HG02870 (cell line): ENCODE data around the gene TRAPPC12.
A peak's percentile ranks its signal among the peaks of the same experiment; 100 is the strongest.
"Not testable (repeated sequence)": the region's sequence is repeated elsewhere in the genome, so short reads cannot be mapped to it uniquely, and the experiment has no call there.

Experiments
- ATAC-seq: cut with Tn5 transposase; IDR thresholded peaks from one replicate; pipeline ENCODE4 v1.9.1; 2021; ENCODE audit warnings: mild to moderate bottlenecking, moderate library complexity; ENCODE audit not compliant: unreplicated experiment

Gene TRAPPC12

DNA sequence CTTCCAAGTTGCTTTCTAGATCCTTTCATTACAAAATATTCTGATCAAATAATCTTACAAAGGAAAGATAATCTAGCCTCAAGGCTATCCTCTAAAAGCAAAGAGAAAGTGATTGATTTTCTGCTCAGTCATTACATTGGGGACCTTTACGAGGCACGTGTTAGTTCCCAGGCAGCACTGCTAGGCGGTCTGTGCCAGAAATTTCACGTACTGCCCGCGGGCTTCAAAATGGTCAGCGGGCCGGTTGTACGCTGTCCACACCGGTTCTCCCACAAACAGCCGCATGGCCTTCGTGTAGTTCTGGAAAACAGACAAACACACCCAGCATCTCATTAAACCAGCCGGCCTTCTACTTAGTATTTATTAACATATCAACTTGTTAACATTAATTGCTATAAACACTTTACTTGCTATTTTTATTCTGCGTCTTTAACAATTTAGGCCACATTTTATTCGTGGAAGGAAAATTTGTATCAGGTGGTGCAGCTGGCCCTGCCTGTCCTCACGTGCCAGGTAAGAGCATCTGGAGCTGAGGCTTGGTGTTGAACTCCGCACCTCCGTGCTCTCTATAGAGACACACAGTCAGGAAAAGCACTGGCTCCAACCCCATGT lies 119.4 kb downstream of the TRAPPC12 start:
- ATAC-seq = no peak

DNA sequence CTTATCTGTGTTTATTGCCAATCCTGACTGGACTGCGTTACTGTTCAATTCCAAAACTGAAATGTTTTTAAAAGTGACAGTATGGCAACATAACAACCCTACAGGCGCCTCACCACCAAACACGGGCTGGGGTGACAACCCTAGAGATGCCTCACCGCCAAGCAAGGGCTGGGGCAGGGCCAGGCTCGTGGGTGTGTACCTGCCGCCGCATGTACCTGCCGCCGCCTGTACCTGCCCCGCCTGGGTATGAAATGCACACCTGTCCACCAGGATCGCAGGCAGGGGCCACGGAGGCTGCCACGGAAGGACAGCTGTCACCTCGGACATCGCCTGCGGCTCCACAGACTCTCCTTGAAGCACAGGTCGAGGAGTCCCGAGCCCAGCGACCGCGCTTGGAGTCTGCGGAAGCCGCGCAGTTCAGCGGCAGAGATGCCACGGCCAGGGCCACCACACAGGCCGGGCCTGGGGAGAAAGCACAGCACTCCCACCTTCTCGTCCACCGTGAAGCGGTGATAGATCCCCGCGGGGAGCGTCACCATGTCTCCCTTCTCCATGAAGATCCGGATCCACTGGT lies 120.9 kb downstream of the TRAPPC12 start:
- ATAC-seq = no peak

DNA sequence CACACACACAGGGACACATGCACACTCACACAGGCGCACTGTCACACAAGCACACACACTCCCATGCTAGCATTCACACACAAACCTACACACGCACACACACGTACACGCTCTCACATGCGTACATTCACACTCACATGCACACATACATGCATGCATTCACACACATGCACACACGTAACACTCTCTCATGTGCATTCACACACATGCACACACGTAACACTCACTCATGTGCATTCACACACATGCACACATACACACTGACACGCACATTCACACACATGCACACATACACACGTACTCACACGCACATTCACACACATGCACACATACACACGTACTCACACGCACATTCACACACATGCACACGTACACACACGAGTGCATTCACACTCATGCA lies 123.6 kb downstream of the TRAPPC12 start:
- no peak for ATAC-seq

DNA sequence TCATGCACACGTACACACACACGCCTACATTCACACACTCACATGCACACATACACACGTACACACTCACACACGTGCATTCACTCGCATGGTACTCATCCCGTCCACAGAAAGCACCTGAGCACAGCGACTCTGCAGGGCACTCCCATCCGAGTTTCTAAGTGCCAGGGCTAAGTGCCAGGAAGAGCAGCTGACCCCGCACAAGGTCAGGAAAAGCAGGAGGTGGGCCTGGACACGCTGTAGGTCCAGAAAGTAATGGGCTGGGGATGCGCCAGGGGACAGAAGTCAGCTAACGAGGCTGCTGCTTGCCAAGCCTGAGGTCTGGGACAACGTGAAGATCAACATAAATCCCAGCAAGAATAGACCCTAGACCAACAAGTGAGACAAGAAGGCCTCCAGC lies 124.0 kb downstream of the TRAPPC12 start:
- no peak for ATAC-seq

DNA sequence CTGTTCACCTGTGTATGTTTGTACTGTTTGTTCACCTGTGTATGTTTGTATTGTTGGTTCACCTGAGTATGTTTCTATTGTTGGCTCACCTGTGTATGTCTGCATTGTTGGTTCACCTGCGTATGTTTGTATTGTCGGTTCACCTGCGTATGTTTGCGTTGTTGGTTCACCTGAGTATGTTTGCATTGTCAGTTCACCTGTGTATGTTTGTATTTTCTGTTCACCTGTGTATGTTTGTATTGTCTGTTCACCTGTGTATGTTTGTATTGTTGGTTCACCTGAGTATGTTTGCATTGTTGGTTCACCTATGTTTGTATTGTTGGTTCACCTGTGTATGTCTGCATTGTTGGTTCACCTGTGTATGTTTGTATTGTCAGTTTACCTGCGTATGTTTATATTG lies 125.2 kb downstream of the TRAPPC12 start:
- ATAC-seq = no peak

DNA sequence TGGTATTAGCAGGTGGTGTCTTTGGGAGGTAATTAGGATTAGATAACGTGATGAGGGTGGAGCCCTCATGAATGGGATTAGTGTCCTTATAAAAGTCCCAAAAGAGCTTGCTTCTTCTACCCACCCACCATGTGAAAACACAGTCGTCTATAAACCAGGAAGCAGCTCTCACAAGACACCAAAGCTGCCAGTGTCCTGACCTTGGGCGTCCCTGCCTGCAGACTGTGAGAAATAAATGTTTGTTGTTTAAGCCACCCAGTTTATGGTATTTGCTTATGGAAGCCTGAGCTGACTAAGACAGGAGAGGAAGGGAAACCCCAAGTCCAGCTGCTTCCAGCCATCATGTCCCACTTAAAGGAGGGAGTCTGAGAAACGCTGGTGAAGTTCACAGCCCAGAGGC lies 126.3 kb downstream of the TRAPPC12 start:
- no peak for ATAC-seq

DNA sequence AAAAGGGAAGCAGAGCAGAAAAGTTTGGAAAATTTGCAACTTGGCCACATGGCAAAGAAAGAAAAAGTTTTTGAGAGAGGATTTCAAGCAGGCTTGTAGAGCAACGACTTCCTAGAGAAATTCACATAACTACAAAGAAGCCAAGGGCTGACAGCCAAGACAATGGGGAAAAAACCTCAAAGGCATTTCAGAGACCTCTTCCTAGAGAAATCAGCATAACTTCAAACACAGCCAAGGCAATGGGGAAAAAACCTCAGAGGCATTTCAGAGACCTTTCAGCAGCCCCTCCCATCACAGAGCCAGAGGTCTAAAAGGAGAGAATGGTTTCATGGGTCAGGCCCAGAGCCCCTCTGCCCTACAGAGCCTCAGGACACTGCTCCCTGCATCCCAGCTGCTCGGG lies 132.6 kb downstream of the TRAPPC12 start:
- no peak for ATAC-seq

DNA sequence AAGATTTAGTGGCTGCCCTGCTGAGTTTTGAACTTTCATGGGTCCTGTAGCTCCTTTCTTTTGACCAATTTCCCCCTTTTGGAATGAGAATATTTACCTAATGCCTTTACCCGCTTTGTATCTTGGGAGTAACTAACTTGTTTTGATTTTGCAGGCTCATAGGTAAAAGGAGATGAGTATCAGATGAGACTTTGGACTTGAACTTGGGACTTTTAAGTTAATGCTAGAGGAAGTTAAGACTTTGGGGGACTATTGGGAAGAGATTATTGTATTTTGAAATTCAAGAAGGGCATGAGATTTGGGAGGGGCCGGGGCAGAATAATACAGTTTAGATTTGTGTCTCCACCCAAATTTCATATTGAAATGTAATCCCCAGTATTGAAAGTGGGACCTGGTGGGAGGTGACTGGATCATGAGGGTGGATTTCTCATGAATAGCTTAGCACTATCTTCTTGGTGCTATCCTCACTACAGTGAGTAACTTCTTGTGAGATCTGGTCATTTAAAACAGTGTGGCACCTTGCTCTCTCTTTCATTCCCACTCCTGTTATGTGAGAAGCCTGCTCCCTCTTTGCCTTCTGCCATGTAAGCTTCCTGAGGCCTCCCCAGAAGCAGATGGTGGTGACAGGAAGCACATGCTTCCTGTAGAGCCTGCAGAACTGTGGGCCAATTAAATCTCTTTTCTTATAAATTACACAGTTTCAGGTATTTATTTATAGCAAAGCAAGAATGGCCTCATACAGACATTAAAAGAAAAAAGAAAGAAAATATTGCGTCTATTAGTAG lies 133.7 kb downstream of the TRAPPC12 start:
- ATAC-seq = no peak

DNA sequence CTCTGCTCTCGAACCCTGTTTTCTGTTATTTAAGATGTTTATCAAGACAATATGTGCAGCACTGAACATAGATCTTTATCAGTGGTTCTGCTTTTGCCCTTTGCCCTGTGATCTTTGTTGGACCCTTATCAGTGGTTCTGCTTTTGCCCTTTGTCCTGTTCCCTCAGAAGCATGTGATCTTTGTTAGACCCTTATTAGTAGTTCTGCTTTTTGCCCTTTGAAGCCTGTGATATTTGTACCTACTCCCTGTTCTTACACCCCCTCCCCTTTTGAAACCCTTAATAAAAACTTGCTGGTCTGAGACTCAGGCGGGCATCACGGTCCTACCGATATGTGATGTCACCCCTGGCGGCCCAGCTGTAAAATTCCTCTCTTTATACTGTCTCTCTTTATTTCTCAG lies 135.9 kb downstream of the TRAPPC12 start:
- ATAC-seq = not testable (repeated sequence)

DNA sequence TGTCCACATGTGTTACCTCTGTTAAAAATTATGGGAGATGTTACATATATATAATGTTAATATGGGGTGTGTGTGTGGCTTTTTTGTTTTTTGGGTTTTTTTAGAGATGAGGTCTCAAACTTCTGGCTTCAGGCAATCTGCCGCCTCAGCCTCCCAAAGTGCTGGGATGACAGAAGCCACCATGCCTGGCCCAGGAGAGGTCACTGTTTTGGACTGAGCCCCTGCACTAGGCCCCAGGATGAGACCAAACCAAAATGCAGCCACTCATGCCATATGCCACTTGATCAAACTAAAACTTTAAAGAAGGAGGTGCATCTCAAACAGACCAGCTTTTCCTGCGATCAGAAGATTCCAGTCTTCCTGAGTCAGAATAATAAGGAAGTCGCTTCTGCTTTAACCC lies 137.3 kb downstream of the TRAPPC12 start:
- ATAC-seq = no peak

DNA sequence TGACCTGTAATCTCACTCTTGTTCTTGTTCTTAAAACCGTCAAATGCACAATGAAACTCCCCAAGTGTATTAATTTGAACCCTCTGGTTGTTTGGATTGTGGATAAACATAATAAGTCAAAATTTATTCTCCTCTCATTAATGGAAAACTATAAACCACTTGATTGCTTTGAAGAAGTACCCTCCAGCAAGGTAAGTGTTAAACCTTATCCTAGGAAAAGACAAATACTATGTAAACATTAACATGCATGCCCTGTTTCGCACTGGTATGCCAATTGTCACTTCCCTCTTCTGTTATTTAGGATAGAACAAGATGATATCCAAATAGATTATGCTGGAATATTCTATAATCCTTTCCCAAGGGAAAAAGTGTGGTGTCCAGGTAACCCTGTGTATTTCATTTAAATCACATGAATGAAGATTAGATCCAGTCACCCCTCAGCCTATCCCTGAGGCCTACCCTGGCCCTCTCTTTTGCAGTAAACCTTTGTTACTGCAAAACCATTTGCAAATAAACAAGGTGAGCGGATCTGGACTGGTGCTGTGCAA lies 138.5 kb downstream of the TRAPPC12 start:
- no peak for ATAC-seq

DNA sequence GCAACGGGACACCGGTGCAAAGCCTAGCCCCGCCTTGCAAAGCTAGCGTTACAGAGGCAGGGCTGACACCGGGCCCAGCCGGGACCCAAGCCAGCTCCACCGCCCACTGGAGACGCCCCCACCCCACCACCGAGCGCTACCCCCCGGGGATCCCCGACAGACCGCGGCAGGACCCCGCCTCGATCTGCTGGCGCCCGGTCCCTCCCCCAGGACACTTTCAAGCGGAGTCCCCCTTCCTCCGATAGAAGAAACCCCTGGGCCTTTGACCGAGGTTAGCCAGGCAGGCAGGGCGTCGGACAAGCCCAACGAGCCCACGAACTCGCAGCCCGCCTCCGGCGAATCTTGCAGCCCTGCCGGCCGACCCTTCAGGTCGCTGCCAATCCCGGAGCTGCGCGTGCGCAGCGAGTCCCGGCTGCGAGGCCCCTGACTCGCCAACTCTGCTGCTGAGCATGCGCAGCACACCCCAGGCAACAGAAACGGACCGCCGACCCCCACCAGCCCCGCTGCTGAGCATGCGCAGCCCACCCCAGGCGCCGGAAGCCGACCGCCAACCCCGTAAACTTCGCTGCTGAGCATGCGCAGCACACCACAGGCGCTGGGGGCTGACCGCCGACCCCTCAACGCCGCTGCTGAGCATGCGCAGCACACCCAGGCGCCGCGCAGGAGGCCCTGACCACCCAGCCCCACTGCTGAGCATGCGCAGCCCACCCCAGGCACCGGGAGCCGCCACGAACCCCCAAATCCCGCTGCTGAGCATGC lies 139.2 kb downstream of the TRAPPC12 start:
- peak; percentile 71 for ATAC-seq

DNA sequence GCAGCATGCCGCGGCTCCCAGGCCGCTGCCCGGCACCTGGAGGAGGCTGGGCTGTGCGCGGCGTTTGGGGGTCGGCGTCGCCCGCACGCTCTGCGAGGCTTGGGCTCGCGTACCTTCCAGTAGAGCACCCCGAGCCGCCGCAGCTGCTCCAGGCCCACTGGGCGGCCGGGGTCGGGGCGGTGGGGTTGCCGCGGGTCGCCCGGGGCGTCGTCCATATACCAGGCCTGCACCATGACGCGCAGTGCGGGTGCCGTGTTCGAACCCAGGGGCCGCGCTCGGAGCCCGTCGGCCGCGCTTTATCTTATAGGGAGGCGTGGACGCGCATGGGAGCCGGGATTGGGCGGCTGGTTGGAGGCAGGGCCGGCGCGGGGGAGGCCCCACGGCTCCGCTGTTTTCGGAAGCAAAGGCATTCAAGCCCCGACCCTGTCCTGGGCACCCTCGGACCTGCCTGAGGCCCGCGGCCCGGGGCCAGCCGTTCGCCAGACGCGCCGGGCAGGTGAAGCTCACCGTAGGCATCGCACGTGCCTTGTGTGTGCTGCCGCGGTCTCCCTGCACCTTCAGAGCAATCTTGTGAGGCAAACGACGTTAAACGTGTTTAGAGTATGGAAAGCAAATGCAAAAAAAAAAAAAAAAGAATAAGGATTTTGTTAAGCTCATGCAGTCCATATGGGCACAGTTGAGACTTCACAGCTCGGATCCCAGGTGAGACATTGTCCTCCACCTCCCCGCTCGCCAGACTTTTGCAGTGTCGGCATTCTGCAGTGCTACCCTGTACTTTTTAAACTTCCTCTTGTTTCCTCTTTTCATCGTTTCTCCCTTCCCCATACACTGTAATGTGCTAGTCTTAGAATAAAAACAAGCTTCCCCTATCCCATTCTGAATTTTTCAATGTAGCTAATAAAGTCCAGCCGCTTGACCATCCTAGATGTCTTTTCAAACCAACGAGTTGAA lies 140.0 kb downstream of the TRAPPC12 start, which contains the start of gene ADI1:
ADI1 (minus strand) TSS at position 277 of the 951 bp plus-strand sequence; CDS start at position 233, 44 bp downstream.
- ATAC-seq = peak; percentile 60

DNA sequence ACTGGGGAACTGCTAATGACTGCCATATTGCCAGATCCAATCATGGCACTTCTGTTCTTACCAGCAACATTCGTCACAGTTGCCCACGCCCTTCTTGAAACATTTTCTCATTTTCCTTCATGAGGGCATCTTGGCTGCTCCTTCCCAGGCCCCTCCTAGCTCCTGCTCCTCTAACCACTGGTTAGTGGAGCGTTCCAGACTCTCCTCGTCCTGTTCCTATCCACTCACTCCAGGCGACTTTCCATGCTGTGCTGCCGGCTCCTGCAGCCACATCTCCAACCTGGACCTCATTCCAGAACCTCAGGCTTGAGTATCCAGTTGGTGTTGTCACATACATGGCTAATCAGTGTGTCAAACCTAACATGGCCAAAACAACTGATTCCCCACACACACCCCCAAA lies 141.1 kb downstream of the TRAPPC12 start:
- no peak for ATAC-seq

DNA sequence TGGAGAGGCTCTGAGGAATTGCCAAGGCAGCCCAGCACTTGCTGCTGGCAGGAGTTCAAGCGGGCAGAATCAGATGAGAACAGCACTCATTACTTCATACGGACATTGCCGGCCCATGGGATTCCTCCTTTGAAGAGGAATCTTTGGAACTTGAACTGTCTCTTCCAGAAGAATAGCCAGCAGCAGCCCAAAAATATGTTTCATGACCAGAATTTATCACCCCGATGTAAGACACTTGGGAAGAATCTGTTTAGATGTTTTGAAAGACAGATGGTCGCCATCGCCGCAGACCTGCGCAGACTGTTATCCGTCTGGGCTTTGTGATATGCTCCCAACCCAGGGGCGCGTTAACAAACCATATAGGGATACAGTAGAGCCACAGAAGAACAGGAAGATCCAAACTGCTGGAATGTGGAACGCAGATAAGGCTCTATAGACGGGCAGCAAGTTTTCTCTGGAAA lies 143.5 kb downstream of the TRAPPC12 start:
- ATAC-seq = no peak

DNA sequence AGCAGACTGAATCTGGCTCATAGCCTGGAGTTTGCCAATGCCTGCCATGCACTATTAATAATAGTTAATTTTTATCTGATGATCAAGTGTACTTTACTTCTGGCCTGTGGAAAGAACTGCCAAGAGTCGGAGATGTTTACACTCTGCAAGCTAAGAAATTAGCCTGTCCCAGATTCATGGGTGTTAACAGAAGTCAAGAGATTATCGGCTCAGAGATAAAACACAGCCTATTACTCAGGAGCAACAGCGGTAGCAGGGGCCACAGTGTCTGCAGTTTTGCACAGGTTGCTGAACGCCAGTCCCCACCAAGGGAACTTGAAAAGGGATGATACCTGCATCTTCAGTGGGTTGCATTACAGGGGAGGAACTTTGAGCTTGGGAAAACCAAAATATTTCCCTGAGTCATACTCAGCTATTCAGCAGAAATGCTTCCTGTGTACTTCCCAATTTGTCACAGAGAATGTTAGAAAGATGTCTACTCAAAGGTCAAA lies 144.1 kb downstream of the TRAPPC12 start:
- ATAC-seq = no peak

DNA sequence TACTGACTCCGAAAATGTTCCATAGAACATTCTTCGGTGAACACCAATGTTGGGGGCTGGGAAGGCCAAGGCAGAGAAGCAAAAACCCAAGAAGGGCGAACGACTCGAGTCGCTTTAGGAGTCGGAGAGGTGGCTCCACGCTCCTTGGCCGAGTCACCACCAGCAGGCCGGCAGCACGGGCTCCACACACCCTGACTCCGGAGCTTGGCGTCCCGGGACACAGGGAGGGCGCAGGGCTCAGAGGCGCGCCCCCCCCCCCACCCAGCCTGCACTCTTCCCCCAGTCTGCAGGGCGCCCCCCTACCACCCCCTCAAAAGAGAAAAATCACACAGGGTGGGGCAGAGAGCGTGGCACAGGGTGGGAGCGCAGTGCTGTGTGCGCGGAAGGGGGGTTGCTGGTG lies 147.4 kb downstream of the TRAPPC12 start:
- ATAC-seq = no peak

DNA sequence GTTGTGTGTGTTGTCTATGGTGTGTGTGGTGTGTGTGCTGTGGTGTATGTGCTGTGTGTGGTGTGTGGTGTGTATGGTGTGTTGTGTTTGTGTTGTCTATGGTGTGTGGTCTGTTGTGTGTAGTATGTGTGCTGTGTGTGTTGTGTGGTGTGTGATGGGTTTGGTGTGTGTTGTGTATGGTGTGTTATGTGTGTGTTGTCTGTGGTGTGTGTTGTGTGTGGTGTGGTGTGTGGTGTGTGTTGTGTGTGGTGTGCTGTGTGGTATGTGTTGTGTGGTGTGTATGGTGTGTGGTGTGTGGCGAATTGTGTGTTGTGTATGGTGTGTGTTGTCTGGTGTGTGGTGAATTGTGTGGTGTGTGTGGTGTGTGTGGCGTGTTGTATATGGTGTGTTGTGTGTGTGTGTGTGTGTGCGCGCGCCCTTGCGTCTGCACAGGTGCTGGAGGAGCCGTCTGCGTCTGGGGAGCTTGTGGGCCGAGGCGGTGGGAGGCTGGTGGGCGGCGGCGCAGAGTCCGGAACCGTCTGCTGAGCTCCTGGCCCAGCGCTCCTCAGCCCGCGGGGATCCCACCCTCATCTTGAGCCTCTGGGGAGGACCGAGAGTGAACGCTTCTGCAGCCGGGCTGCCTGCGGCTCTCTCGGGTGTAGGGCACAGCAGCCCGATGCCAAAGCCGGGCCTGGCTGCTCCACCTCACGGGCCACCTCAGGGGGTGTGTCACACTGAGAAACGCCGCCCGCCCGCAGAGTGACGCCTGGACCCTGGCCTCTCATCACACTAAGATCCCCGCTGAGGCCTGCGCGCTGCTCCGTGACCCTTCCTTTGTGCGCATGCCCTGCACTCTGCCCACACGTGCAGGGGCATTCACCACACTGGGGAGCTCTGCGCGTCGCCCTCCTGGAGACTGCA lies 148.6 kb downstream of the TRAPPC12 start:
- ATAC-seq = no peak
